Prostate gland (tissue), 2 donors: Measurements from ENCODE around the gene CBX6. TPM values are rescaled to one million over a fixed set of nuclear protein-coding genes. Genes with fewer than 3 reads are reported as not detected.

ENCODE experiments used
- DNase-seq: peaks from one replicate; pipeline ENCODE4 v3.0.0-alpha.2; 2019; ENCODE audit warnings: low spot score
- H3K27ac ChIP-seq, 2 donors: fragments of 200-600 bp; sonication (generic); 2 replicates each; pipeline ENCODE4 v1.5.1; 2017 to 2019
- H3K27me3 ChIP-seq: fragments of 200-600 bp; sonication (generic); replicated peaks from 2 replicates; pipeline ENCODE4 v1.5.1; 2019; ENCODE audit not compliant: insufficient read depth
- H3K36me3 ChIP-seq, 2 donors: fragments of 200-600 bp; sonication (generic); 1 replicate in 1 of 2; 2 replicates in 1 of 2; pipeline versions ENCODE4 v1.5.1 to v1.8.1; 2017 to 2019
- H3K4me1 ChIP-seq: fragments of 200-600 bp; sonication (generic); replicated peaks from 2 replicates; pipeline ENCODE4 v1.5.1; 2019
- H3K4me3 ChIP-seq, 2 donors: fragments of 200-600 bp; sonication (generic); 2 replicates each; pipeline ENCODE4 v1.5.1; 2017 to 2019
- H3K9me3 ChIP-seq: fragments of 200-600 bp; sonication (generic); 2 replicates; pipeline ENCODE4 v1.5.1; 2017
- POLR2A ChIP-seq: fragments of 450-650 bp; IDR thresholded peaks from one replicate; pipeline ENCODE4 v1.6.1; 2016; ENCODE audit warnings: antibody characterized with exemption, mild to moderate bottlenecking
- POLR2AphosphoS5 ChIP-seq: sonication (generic); formaldehyde crosslinking; IDR thresholded peaks from one replicate; pipeline ENCODE4 v1.6.1; 2017; ENCODE audit warnings: antibody characterized with exemption
- WGBS: methylation state at CpG from one replicate; pipeline ENCODE4 v1.1.5; 2018; 5-methylcytosine and 5-hydroxymethylcytosine counted together
- intact Hi-C: fragments of 100-400 bp; cut with DNase I; formaldehyde crosslinking; loops from one replicate; pipeline ENCODE4 v1.14.2; 2022
- total RNA-seq, 2 donors: library from RNA; depleted of rRNA; stranded (reverse); fragments of >200 nt; gene quantifications; one replicate each; pipeline ENCODE4 v1.1.0, GENCODE V29; 2016
- TF ChIP-seq, protein P1 (sequence below), 4 experiments: fragments of 200-600 bp in 2 of 4; fragments of 450-650 bp in 2 of 4; sonication (generic) in 2 of 4; IDR thresholded peaks; 1 replicate in 3 of 4; 2 replicates in 1 of 4; pipeline ENCODE4 v1.5.1; 2016 to 2019; ENCODE audit warnings: antibody characterized with exemption in 4 of 4, mild to moderate bottlenecking in 2 of 4, moderate library complexity in 2 of 4

The CBX6 gene
- total RNA-seq, 2 donors from 2014 or later = 39.9 to 56.2 TPM

DNA sequence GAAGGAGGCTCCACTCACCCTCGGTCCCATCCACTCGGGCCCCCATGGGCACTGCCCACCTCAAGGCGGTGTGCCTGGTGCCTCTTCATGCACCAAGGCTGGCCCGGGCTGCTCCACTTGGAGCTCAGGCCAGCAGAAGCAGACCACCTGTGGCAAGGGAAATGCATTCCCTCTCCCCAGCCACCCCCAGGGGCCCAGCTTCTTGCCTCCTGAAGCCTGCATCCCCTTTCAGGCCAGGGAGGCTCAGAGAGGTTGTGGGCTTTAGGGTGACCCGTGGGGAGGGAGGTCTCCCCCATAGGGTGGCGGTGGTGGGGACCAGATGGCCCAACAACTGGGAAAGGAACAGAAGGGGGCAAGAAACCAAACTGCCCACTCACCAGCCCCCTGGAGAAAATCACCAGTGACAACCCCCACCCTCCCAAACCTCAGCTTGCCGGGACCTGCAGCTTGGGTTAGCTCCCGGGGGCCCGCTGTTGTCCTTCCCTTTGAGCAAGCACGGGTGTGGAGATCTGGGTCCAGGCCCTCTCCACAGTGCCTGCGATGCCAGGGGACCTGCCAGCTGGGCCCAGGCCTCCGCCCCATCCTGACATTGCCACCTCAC is 8.4 kb downstream of the CBX6 start:
- H3K9me3 ChIP-seq = no peaks in the 10 kb centered on the region
- peaks cover 8% of the 10 kb centered on the region for H3K4me1 ChIP-seq
- intact Hi-C loops = loop anchor here (10.0 kb wide), 1 partner anchor 261 kb away; no protein-coding TSS in a partner anchor
- WGBS = 67% methylated on average over 12 of the region's 12 CpGs
- no peak for DNase-seq
- H3K27ac ChIP-seq = no peak overlapping the region
- peaks cover 0 to 8% of the 10 kb centered on the region in 2 donors for H3K36me3 ChIP-seq
- no peak overlapping the region for H3K4me3 ChIP-seq
- TF ChIP-seq POLR2AphosphoS5 = no peak
- TF ChIP-seq POLR2A = no peak
- TF ChIP-seq, protein P1, sequence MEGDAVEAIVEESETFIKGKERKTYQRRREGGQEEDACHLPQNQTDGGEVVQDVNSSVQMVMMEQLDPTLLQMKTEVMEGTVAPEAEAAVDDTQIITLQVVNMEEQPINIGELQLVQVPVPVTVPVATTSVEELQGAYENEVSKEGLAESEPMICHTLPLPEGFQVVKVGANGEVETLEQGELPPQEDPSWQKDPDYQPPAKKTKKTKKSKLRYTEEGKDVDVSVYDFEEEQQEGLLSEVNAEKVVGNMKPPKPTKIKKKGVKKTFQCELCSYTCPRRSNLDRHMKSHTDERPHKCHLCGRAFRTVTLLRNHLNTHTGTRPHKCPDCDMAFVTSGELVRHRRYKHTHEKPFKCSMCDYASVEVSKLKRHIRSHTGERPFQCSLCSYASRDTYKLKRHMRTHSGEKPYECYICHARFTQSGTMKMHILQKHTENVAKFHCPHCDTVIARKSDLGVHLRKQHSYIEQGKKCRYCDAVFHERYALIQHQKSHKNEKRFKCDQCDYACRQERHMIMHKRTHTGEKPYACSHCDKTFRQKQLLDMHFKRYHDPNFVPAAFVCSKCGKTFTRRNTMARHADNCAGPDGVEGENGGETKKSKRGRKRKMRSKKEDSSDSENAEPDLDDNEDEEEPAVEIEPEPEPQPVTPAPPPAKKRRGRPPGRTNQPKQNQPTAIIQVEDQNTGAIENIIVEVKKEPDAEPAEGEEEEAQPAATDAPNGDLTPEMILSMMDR (IDR thresholded peaks at IDR 0.05) = no peak
- no peaks in the 10 kb centered on the region for H3K27me3 ChIP-seq

DNA sequence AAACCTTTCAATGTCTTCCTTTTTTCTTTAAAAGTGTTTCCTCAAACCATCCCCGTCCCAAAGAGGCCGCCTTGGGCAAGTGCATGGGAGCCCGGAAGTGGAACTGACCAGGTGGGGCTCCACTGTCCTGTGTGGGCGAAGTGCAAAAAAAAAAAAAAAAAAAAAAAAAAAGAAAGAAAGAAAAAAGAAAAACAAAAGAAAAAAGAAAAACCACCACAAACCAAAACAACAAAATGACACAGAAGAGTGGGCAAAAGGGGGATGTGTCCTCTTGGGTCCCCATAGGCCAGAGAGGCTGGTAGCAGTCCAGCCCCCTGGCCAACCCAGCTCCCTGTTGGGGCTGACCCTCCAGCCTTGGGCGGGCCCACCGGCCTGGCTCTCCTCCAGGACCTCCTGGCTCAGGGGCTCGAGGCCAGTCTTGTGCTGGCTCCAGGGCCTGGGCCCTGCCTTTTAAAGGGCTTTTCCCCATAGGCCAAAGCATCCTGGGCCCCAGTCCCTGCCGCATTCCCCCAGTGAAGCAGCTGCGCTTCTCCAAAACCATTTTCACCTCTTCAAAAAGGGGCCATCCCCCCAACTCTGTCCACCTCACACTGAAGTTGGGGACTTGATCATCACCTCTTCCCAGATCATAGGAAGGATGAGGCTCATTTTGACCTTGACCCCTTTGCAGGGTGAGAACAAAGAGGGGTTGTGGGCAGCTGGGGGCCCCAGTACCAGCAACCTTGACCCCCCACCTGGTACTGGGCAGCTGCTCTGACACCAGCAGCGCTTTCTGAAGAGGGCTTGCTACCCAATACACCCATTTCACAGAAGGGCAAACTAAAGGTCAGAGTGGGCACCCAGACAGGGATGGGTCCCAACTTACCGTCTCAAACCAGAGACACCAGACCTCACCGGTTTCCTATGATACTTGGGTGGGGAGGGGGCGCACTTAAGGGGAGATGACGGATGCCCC is 9.4 kb downstream of the CBX6 start:
- TF ChIP-seq, protein P1 (IDR thresholded peaks at IDR 0.05) = no peak
- TF ChIP-seq POLR2AphosphoS5 = no peak
- no peak for TF ChIP-seq POLR2A
- no peak overlapping the region for H3K4me3 ChIP-seq
- intact Hi-C loops = loop anchor here (10.0 kb wide), 1 partner anchor 262 kb away; no protein-coding TSS in a partner anchor
- 68% methylated on average over 14 of the region's 14 CpGs for WGBS
- DNase-seq = no peak
- no peak overlapping the region for H3K27ac ChIP-seq
- peaks cover 0 to 8% of the 10 kb centered on the region in 2 donors for H3K36me3 ChIP-seq
- H3K9me3 ChIP-seq = no peaks in the 10 kb centered on the region
- H3K4me1 ChIP-seq = peaks cover 8% of the 10 kb centered on the region
- H3K27me3 ChIP-seq = no peaks in the 10 kb centered on the region

DNA sequence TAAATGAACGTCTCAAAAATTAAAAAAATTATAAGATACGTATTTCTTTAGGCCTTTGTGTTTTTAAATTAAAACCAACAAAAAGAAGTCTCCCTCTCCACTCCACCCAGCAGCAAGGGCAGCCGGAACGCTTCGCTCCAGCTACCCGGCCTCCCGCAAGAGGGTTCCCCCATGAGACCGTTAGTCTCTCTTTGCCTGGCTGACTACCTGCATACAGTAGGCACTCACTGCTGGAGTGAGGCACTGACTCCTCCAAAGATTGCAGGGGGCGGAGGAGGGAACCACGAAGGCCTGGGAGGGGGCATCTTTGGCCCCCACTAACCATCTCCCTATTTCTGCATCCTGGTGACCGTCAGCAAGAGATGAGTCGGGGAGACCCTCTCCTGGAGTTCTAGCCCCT is 10.1 kb downstream of the CBX6 start:
- Histone ChIP-seq H3K4me3 (no peak overlapping the region), H3K27me3 (no peaks in the 10 kb centered on the region), H3K36me3 (peaks cover 0 to 8% of the 10 kb centered on the region in 2 donors), H3K9me3 (no peaks in the 10 kb centered on the region), H3K4me1 (peaks cover 8% of the 10 kb centered on the region), H3K27ac (no peak overlapping the region)
- no peak for DNase-seq
- TF ChIP-seq POLR2A (no peak), POLR2AphosphoS5 (no peak)
- TF ChIP-seq, protein P1 (IDR thresholded peaks at IDR 0.05) = no peak
- 57% methylated on average over 12 of the region's 12 CpGs for WGBS
- intact Hi-C loops = loop anchor here (10.0 kb wide), 1 partner anchor 263 kb away; no protein-coding TSS in a partner anchor

DNA sequence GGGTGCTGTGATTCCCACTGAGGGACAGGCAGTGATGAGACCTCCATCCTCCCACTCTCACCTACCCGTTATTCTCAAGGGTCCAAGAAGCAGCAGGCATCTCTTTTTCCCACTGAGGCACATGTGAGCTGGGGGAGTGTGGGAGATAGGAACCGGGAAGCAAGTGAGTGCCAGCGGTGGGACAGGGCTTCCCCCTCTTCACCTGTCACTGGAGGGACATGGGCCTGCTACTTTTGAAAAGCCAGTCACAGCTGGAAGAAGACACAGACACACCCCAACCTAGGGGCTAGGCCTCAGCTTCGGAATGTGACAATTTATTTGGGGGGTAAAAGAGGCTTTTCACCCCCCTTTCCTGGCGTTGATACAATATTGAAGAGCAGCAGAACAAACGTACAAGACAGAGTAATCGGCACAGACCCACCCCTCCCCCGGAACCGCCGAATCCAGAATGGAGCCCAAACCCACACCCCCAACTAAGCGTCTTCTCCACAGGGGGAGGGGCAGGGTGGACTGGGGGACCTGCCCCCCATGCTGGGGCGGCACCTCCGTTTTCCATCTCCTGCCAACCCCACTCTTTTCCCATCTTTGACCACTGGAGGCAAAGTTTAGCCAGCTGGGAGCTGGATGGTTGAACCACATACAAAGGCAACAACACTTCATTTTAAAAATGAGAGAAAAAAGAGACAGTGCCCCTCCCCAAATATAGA is 10.7 kb downstream of the CBX6 start:
- Histone ChIP-seq H3K27ac (no peak overlapping the region), H3K4me1 (peaks cover 8% of the 10 kb centered on the region), H3K4me3 (no peak overlapping the region), H3K27me3 (no peaks in the 10 kb centered on the region), H3K36me3 (peaks cover 0 to 2% of the 10 kb centered on the region in 2 donors), H3K9me3 (no peaks in the 10 kb centered on the region)
- DNase-seq = no peak
- intact Hi-C loops = loop anchor here (10.0 kb wide), 1 partner anchor 263 kb away; no protein-coding TSS in a partner anchor
- TF ChIP-seq, protein P1 (IDR thresholded peaks at IDR 0.05) = no peak
- TF ChIP-seq POLR2AphosphoS5 (no peak), POLR2A (no peak)
- WGBS = 38% methylated on average over 13 of the region's 13 CpGs
